K562 (cell line): Measurements from ENCODE around the gene KPNA4. TPM values are rescaled to one million over a fixed set of nuclear protein-coding genes. Genes with fewer than 3 reads are reported as not detected.
A peak's percentile ranks its signal among the peaks of the same experiment; 100 is the strongest.

Experiments used
- ATF2 ChIP-seq: sonication (generic); formaldehyde crosslinking; IDR thresholded peaks from 2 replicates; pipeline ENCODE4 v1.8.1; 2022; ENCODE audit warnings: missing genetic modification reagents
- ETV6 ChIP-seq, 3 experiments: fragments of 150-350 bp in 1 of 3; sonication (generic) in 1 of 3; formaldehyde crosslinking in 1 of 3; IDR thresholded peaks; 2 replicates each; pipeline versions ENCODE4 v1.6.1 to v1.8.0; 2014 to 2022; ENCODE audit warnings: borderline replicate concordance in 2 of 3, low read depth in 2 of 3, antibody characterized with exemption in 1 of 3, low read length in 1 of 3, mild to moderate bottlenecking in 1 of 3, missing genetic modification reagents in 1 of 3
- HMGN3 ChIP-seq: IDR thresholded peaks from 2 replicates; pipeline ENCODE4 v1.6.1; 2011; ENCODE audit warnings: borderline replicate concordance, low read depth, mild to moderate bottlenecking, mixed read lengths, low read length; ENCODE audit not compliant: insufficient read length; ENCODE audit errors: extremely low read depth
- HNRNPK ChIP-seq: fragments of 200-400 bp; formaldehyde crosslinking; IDR thresholded peaks from one replicate; pipeline ENCODE4 v1.6.1; 2018; ENCODE audit warnings: mild to moderate bottlenecking, low read depth, low read length; ENCODE audit not compliant: poor library complexity, severe bottlenecking
- MAFF ChIP-seq: IDR thresholded peaks from 2 replicates; pipeline ENCODE4 v1.6.1; 2012; ENCODE audit warnings: low read length, improper control_type of control experiment
- MCM7 ChIP-seq, 2 experiments: fragments of 450-650 bp; IDR thresholded peaks; 2 replicates each; pipeline ENCODE4 v1.6.1; 2016 to 2018
- RNF2 ChIP-seq: sonication (generic); IDR thresholded peaks from 2 replicates; pipeline ENCODE4 v1.6.1; 2016
- RREB1 ChIP-seq: fragments of 250-450 bp; sonication (Bioruptor Pico); IDR thresholded peaks from 2 replicates; pipeline ENCODE4 v1.4.0; 2020
- TOE1 ChIP-seq, 2 experiments: fragments of 450-650 bp in 1 of 2; sonication (generic) in 1 of 2; formaldehyde crosslinking in 1 of 2; IDR thresholded peaks; 2 replicates each; pipeline versions ENCODE4 v1.7.1 to v1.8.0; 2016 to 2022; ENCODE audit warnings: borderline replicate concordance in 2 of 2, mild to moderate bottlenecking in 2 of 2, antibody characterized with exemption in 1 of 2, inconsistent platforms in 1 of 2, low read depth in 1 of 2, missing genetic modification reagents in 1 of 2, moderate library complexity in 1 of 2
- UBTF ChIP-seq, 2 experiments: IDR thresholded peaks; 2 replicates each; pipeline ENCODE4 v1.6.1; 2012; ENCODE audit warnings: improper control_type of control experiment in 2 of 2, low read depth in 2 of 2, low read length in 2 of 2, borderline replicate concordance in 1 of 2
- ZBTB2 ChIP-seq: fragments of 450-650 bp; IDR thresholded peaks from 2 replicates; pipeline ENCODE4 v1.6.1; 2016; ENCODE audit warnings: antibody characterized with exemption
- ZNF324 ChIP-seq: fragments of 250-450 bp; sonication (Bioruptor Pico); IDR thresholded peaks from 2 replicates; pipeline ENCODE4 v1.4.0; 2020; ENCODE audit warnings: mild to moderate bottlenecking
- polyA plus RNA-seq, 8 experiments: library from polyadenylated mRNA; depleted of rRNA in 4 of 8; stranded (reverse) in 5 of 8; unstranded in 3 of 8; fragments of >200 nt; fragmentation: Nextera tagmentation in 2 of 8; fragmentation: Illumina TruSeq in 1 of 8; extraction: Ambion mirVana in 2 of 8; extraction: Trizol in 1 of 8; gene quantifications; 2 replicates each; pipeline versions ENCODE4 v1.2.1 to v1.2.3, GENCODE V29; 2011 to 2014; ENCODE audit warnings: inconsistent platforms in 1 of 8, missing spikeins in 1 of 8
- total RNA-seq, 7 experiments: library from RNA; depleted of rRNA in 6 of 7; stranded (reverse); fragments of >200 nt in 6 of 7; fragmentation: Illumina TruSeq in 2 of 7; extraction: Trizol in 2 of 7; gene quantifications; 2 replicates each; pipeline versions ENCODE4 v1.2.1 to v1.2.3, GENCODE V29; 2011 to 2021; ENCODE audit warnings: low replicate concordance in 1 of 7

KPNA4 gene
- total and polyA plus RNA-seq, 9 of the 15 experiments (the other 6 are each of a cell fraction or from before 2014, with no cell fraction given), result 13.9 to 66.6 (median 34.5) TPM

GRCh38 chr3:160449636-160450598 is 115.5 kb downstream of the KPNA4 start, which contains the start of gene TRIM59 (continued):
- no peak for TF ChIP-seq RREB1 (CRISPR knock-in tag)
- no peak for TF ChIP-seq HNRNPK
- no peak for TF ChIP-seq MCM7 (IDR thresholded peaks at IDR 0.05)
- peak; percentile 53 to 73; a peak in 3 of 4 replicates for TF ChIP-seq UBTF (IDR thresholded peaks at IDR 0.05; ENCODE audit: borderline replicate concordance in 1 of 2, low read depth in 2 of 2, low read length in 2 of 2)
- TF ChIP-seq ZNF324 (CRISPR knock-in tag), result no peak
- TF ChIP-seq TOE1 (IDR thresholded peaks at IDR 0.05; ENCODE audit: borderline replicate concordance), result peak; percentile 86; the same call in 1 of the 2 replicates
- peak; percentile 96 for TF ChIP-seq TOE1 (CRISPR knock-in tag; IDR thresholded peaks at IDR 0.05; ENCODE audit: borderline replicate concordance, low read depth)
- no peak for TF ChIP-seq MAFF
- TF ChIP-seq ATF2, result no peak
- no peak; a peak in 1 of 4 replicates for TF ChIP-seq ETV6 (IDR thresholded peaks at IDR 0.05; ENCODE audit: borderline replicate concordance in 1 of 2, low read depth in 2 of 2, low read length in 1 of 2)
- peak; percentile 77; the same call in 1 of the 2 replicates for TF ChIP-seq ETV6 (CRISPR knock-in tag; IDR thresholded peaks at IDR 0.05; ENCODE audit: borderline replicate concordance)
- TF ChIP-seq ZBTB2, result no peak; the same call in 1 of the 2 replicates
- peak; percentile 94 for TF ChIP-seq RNF2
- TF ChIP-seq HMGN3, result peak; percentile 64
